GM21717 (cell line): ENCODE results near the gene ZXDC.

Experiments
- ATAC-seq: cut with Tn5 transposase; IDR thresholded peaks from one replicate; pipeline ENCODE4 v1.9.1; 2021; ENCODE audit warnings: mild to moderate bottlenecking, moderate library complexity; ENCODE audit not compliant: unreplicated experiment

Gene ZXDC

DNA sequence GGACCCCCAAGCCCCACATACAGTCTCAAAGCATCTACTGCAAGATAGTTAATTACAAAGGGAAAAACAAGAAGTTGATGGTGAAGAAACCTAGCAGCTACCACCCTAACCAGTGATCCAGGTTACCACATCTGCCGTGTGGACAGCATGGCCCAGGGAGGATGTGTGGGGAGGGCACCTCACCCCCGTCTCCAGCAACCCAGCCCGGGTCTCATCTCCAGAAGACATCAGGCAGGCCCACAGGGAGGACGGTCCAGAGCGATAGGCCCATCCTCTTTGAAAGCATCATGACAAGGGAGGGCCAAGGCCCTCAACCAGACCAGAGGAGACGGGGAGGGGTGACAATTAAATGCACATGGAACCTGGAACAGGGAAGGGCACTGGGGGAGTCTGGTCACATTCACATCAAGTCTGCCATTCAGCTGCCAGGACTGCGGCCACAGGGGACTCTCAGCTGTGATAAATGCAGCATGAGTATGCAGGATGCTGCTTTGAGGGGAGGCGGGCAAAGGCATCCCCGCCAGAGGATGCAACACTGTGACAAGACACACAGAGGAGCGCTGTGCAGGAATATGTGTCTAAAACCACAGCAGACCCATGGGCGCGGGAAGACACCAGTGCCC, 18.8 kb downstream of the ZXDC start:
- ATAC-seq, result no peak

- ATAC-seq, result no peak
These were observed 19.5 kb downstream of the ZXDC start for GRCh38 chr3:126456211-126456610.

DNA sequence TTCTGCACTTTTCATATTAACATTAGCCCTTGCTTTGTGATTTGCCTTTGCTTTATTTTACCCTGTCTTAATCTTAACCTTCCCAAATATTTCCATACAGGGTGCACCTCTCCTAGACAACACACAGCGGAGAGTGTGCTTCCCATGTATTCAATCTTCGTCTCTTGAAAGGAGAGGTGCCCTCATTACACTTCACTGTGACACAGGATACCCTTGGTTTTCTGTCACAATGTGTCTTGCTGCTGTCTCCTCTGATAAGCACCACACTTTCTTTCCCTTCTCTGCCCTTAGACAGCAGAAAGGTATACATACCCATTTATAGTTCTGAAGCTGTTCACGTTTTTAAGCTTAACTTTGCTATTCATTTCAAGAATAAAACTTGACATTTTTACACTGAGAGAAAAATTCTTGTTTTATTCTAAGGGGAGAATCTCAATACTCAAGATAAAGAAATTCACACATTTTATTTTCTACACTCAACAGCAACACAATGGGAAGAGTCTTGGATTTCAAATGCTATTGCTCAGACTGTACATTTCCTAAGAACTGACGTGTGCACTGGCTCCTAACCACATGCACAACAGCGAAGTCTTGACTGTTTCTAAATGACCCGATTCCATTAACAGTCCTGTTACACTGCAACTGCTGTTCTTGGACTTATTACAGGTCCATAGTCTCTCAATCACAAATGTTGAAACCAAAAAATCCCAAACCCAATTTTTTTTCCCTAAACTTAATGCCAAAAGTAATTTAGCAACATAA, 21.1 kb downstream of the ZXDC start:
- ATAC-seq, result no peak

DNA sequence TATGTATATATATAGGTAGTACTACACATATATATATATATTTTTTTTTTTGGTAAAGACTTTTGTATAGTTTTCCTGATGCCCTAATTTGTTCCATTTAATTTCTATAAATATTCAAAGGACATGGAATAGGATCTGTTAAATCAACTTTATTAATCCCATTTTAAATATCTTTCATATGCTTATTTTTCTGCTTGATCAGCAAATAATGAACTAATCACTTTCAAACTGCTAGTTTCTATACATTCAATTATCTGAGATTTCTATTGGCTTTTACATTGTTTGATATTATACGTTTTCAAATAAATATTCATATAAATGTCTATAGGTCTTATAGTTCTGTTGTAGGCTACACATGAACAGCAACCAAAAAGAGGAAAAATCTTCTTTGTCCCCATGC, 21.7 kb downstream of the ZXDC start:
- no peak for ATAC-seq

DNA sequence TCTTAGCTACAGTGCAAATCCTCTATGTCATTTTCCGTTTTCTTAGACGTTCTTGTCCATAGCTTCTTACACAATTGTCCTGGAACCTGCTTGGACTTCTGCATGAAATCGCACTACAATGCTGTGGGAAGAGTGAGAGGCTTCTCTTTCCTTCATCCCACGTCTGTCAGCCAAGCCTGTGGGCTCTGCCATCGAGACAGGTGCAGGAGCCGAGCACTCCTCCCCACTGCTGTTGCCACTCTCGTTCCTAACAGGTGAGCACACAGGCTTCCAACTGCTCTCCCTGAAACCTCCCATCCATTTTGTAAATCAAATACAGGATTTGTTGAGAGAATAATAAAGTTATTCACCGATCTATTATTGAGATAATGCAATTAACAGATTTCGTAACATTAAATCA, 23.5 kb downstream of the ZXDC start:
- ATAC-seq, result no peak

DNA sequence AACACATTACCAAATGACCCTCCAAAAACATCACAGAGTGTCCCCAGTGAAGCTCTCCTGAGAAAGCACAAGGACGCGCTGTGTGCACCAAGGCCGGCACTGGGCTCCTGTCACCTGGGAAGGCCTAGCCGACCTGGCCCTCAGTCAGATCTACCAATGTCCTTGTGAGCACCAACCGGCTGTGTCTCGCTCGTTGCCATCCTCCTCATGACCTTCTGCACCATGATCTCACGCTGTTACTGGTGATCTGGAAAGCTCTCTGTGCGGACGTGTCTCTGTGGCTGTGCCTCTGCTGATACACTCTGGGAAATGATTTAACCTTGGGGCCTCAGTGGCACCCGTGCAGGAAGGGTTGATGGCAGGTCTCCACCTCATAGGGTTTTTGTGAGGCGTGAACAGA, 24.2 kb downstream of the ZXDC start:
- no peak for ATAC-seq

DNA sequence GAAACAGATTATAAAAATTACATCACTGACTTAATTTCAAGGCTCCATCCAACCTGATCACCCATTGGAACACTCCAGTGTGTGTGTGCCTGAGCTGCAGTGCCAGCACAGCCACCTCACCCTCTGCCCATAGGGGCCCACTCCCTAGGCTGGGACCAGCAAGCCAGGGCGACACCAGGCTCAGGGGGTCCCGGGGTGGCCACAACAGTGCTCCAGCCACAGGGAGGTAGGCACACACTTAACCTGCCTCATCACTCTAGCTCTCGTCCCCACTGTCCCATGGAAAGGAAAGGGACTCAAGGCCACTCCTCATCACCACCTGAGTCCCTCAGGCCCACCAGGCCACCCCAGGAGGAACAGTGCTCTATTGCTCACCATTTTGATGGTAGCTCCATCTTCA, 24.9 kb downstream of the ZXDC start:
- no peak for ATAC-seq

GRCh38 chr3:126450219-126450618, 25.5 kb downstream of the ZXDC start:
- no peak for ATAC-seq

GRCh38 chr3:126449621-126450051, 26.1 kb downstream of the ZXDC start:
- ATAC-seq, result no peak

DNA sequence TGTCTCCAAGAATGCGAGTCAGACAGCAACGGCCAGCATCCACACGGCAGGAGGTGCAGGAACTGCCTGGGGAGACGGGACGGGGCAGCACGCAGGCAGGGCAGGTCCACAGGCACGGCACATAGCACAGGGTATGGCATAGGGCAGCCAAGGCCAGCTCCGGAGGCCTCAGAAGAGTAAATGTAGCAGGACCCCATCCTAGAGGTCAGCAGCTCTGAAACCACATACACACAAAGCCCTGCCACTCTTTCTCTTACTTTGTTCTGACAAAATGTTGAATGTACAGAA, 26.9 kb downstream of the ZXDC start:
- no peak for ATAC-seq

DNA sequence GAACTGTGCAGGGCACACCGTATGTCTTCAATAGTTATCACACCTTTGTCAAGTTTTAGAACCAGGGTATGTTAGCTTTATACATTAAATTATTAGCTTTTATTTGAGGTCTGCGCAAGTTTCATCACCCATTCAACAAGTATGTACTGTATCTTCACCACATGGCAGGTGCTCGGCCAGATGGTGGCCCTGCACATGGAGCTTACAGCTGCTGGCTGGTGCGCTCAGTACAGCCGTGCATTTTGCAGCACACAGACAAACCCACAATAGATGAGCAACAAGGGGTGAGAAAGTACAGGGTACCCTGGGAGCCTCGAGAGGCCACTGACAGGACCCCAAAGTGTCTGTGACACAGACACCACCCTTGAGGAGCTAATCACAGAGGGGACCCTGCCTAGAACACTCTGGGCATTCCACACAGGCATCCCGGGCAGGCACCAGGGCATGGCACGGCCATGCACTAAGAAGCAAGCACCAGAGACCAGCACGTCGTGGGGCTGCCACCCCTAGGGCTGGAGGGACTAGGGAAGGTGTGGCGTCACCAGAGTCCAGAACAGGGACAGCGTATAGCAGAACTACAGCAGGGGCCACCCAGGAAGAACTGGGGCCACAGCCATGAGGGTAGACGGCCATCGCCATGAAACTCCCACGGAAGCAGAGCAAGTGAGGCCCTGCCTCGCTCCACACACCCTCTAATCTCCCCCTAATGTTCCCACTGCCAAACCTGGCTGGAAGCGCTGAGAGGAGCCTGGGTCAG, 27.4 kb downstream of the ZXDC start:
- no peak for ATAC-seq

GRCh38 chr3:126447456-126448106, 28.1 kb downstream of the ZXDC start:
- ATAC-seq, result no peak

DNA sequence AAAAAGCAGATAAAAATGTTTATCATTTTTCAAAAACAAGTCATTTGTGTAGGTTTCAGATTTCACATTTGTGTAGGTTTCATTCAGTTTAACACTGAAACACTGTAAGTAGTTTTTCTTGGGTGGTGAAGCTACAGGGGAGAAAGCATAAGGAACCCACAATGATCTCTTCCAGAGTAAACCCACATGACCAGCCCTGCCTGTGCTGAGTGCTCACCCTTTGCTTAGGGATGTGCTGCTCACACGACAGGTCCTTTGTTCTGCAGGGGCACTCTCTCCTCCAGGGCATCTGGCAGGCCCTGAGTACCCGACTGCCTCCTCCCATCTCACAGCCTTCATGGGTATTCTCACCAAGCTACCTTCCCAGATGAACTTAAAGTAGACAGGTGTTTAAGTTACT, 28.9 kb downstream of the ZXDC start:
- ATAC-seq, result no peak

GRCh38 chr3:126446301-126446700, 29.4 kb downstream of the ZXDC start:
- ATAC-seq, result no peak

DNA sequence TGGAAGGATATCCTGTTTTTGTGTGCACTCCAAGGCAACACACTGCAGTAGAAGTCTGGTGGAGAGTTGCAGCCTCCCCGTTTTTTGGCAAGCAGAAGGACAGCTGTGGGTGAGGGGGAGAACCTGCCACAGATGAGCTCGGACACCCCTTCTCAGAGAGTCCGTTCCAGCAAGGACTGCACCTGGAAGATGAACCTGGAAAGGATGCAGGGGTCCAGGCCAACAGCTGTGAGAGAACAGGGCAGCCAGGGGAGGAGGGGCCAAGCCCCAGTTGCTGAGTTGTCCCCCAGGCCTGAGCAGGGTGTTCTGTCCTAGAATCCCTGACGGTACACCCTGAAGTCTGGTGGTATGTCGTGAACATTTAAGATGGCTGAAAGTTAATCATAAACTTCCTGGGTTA, 30.2 kb downstream of the ZXDC start:
- ATAC-seq, result no peak

DNA sequence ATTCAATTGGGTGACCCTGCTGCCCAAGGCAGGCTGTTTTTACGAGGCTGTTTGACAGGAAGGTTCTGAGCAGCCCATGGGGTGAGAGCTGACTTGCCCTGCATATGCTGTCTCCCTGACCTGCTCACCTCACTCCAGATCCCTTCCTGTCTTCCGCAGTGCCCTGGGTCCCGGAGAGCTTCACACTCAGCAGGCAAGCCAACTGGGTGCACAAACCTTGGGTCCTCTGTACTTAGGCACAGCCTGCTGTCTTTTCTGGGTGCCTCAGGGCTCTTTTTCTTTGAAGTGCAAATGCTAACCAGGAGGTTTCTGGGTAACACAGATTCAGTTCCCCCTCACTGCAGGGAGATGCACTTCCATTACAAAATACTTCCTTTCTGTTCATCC, 32.8 kb downstream of the ZXDC start:
- ATAC-seq, result no peak

GRCh38 chr3:126442094-126442855, 33.4 kb downstream of the ZXDC start:
- ATAC-seq, result no peak

- no peak for ATAC-seq
These were observed 34.3 kb downstream of the ZXDC start for GRCh38 chr3:126441256-126441880.

DNA sequence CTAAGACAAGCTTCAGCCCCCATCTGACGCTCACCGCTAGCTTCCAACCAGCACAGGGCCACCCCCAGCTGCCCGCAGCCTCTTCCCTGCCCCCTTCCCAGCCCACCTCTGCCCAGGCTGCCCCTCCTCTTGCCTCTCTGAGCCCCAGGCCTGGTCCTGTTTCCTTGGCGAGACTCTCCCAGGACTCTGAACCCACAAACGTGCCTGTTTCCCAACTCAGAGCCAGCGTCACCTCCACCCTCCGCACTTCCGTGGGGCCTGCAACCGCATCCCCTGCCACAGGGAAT, 35.0 kb downstream of the ZXDC start:
- no peak for ATAC-seq

GRCh38 chr3:126439968-126440708, 35.6 kb downstream of the ZXDC start:
- ATAC-seq, result no peak
